Astrocyte (in vitro differentiated cells and primary cell): ENCODE data around the gene UBE2E2. TPM values are rescaled to one million over a fixed set of nuclear protein-coding genes. Genes with fewer than 3 reads are reported as not detected.

Experiments used
- DNase-seq: peaks from one replicate; pipeline ENCODE4 v3.0.0-alpha.2; 2010; ENCODE audit warnings: low read depth
- FAIRE-seq: peaks from 2 replicates; lab custom pipeline; 2011; peaks lifted over from hg19 to GRCh38; lab: Jason Lieb, UNC
- H2AFZ ChIP-seq: 2 replicates; pipeline ENCODE4 v1.6.0; 2012; ENCODE audit warnings: low read depth, low read length, inconsistent platforms
- H3K27ac ChIP-seq: 2 replicates; pipeline ENCODE4 v1.5.1; 2011; ENCODE audit warnings: low read depth, low read length, inconsistent platforms
- H3K27me3 ChIP-seq: 2 replicates; pipeline ENCODE4 v1.6.0; 2011; ENCODE audit warnings: low read length, inconsistent platforms; ENCODE audit not compliant: insufficient read depth
- H3K36me3 ChIP-seq: 2 replicates; pipeline ENCODE4 v1.5.1; 2011; ENCODE audit warnings: low read length, inconsistent platforms; ENCODE audit not compliant: insufficient read depth
- H3K4me1 ChIP-seq: 2 replicates; pipeline ENCODE4 v1.5.1; 2011; ENCODE audit warnings: low read length, inconsistent platforms; ENCODE audit not compliant: insufficient read depth
- H3K4me2 ChIP-seq: 2 replicates; pipeline ENCODE4 v1.6.0; 2012; ENCODE audit warnings: low read length, inconsistent platforms
- H3K4me3 ChIP-seq: 2 replicates; pipeline ENCODE4 v1.5.1; 2011; ENCODE audit warnings: low read depth, mild to moderate bottlenecking, low read length, inconsistent platforms; ENCODE audit not compliant: insufficient read depth
- H3K79me2 ChIP-seq: 2 replicates; pipeline ENCODE4 v1.6.0; 2012; ENCODE audit warnings: mild to moderate bottlenecking, low read length, inconsistent platforms; ENCODE audit not compliant: insufficient read depth
- H3K9ac ChIP-seq: 2 replicates; pipeline ENCODE4 v1.6.0; 2012; ENCODE audit warnings: mild to moderate bottlenecking, low read length, inconsistent platforms
- H3K9me3 ChIP-seq: 2 replicates; pipeline ENCODE4 v1.5.1; 2012; ENCODE audit warnings: low read depth, mild to moderate bottlenecking, low read length, inconsistent platforms; ENCODE audit not compliant: insufficient read depth
- H4K20me1 ChIP-seq: 2 replicates; pipeline ENCODE4 v1.6.0; 2012; ENCODE audit warnings: low read length, inconsistent platforms; ENCODE audit not compliant: insufficient read depth
- H3K27ac Mint-ChIP-seq: one replicate; pipeline ENCODE4 v1.8.0; 2021; ENCODE audit warnings: mild to moderate bottlenecking, mixed read lengths; ENCODE audit not compliant: unreplicated experiment
- H3K27me3 Mint-ChIP-seq: one replicate; pipeline ENCODE4 v1.8.0; 2021; ENCODE audit warnings: low read depth, mixed read lengths; ENCODE audit not compliant: unreplicated experiment
- H3K36me3 Mint-ChIP-seq: one replicate; pipeline ENCODE4 v1.8.0; 2021; ENCODE audit warnings: low read depth, mixed read lengths; ENCODE audit not compliant: unreplicated experiment
- H3K4me1 Mint-ChIP-seq: one replicate; pipeline ENCODE4 v1.8.0; 2021; ENCODE audit warnings: low read depth, mixed read lengths; ENCODE audit not compliant: unreplicated experiment
- H3K4me3 Mint-ChIP-seq: one replicate; pipeline ENCODE4 v1.8.0; 2021; ENCODE audit warnings: mild to moderate bottlenecking, moderate library complexity, mixed read lengths; ENCODE audit not compliant: unreplicated experiment
- H3K9me3 Mint-ChIP-seq: one replicate; pipeline ENCODE4 v1.8.0; 2021; ENCODE audit warnings: mild to moderate bottlenecking, mixed read lengths; ENCODE audit not compliant: unreplicated experiment
- EZH2 ChIP-seq: IDR thresholded peaks from 2 replicates; pipeline ENCODE4 v1.6.1; 2012; ENCODE audit warnings: mild to moderate bottlenecking, low read length, inconsistent platforms; ENCODE audit not compliant: insufficient read depth
- total RNA-seq: library from RNA; stranded (reverse); gene quantifications from 2 replicates; pipeline ENCODE4 v1.2.1, GENCODE V29; 2021
- TF ChIP-seq, protein P1 (sequence below): IDR thresholded peaks from 2 replicates; pipeline ENCODE4 v1.5.1; 2011; ENCODE audit warnings: low read depth, mild to moderate bottlenecking, inconsistent platforms, low read length, moderate library complexity; ENCODE audit not compliant: insufficient read depth

Gene UBE2E2
- total RNA-seq, 1 donor from 2014 or later, result 89.8 TPM

DNA sequence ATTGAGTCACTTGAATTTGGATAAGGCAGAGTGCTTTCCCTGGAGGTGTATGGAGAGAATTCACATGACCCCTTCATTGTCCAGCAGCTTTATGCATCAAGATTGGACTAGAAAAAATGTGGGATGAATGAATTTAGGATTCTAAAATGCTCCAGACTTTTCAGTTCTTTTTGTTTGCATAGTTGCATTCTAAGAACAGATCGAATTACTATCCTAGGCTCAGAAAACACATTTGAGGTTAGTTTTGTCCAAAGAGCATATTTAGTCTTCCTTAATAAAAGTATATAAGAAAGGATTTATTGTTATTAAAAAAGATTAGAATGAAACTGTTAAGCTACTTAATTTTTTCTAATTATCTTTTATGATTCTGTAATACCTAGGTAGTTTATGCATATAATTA lies 127.4 kb downstream of the UBE2E2 start:
- H3K4me1 ChIP-seq, result peaks cover under 1% of the 10 kb centered on the region
- peaks cover 2% of the 10 kb centered on the region for H3K4me1 Mint-ChIP-seq
- DNase-seq (no peak), FAIRE-seq (no peak)
- no peak overlapping the region for H3K4me2 ChIP-seq
- no peak overlapping the region for H3K4me3 ChIP-seq
- H3K79me2 ChIP-seq, result peaks cover 10% of the 10 kb centered on the region
- H3K4me3 Mint-ChIP-seq, result no peak overlapping the region
- H3K36me3 ChIP-seq, result no peaks in the 10 kb centered on the region
- no peaks in the 10 kb centered on the region for H3K27me3 ChIP-seq
- H4K20me1 ChIP-seq, result peaks cover 32% of the 10 kb centered on the region
- H3K9me3 Mint-ChIP-seq, result no peaks in the 10 kb centered on the region
- H3K36me3 Mint-ChIP-seq, result no peaks in the 10 kb centered on the region
- no peak overlapping the region for H3K27ac Mint-ChIP-seq
- H3K27ac ChIP-seq, result no peak overlapping the region
- H3K9ac ChIP-seq, result no peak overlapping the region
- H3K9me3 ChIP-seq, result no peaks in the 10 kb centered on the region
- no peak for TF ChIP-seq EZH2
- TF ChIP-seq, protein P1, sequence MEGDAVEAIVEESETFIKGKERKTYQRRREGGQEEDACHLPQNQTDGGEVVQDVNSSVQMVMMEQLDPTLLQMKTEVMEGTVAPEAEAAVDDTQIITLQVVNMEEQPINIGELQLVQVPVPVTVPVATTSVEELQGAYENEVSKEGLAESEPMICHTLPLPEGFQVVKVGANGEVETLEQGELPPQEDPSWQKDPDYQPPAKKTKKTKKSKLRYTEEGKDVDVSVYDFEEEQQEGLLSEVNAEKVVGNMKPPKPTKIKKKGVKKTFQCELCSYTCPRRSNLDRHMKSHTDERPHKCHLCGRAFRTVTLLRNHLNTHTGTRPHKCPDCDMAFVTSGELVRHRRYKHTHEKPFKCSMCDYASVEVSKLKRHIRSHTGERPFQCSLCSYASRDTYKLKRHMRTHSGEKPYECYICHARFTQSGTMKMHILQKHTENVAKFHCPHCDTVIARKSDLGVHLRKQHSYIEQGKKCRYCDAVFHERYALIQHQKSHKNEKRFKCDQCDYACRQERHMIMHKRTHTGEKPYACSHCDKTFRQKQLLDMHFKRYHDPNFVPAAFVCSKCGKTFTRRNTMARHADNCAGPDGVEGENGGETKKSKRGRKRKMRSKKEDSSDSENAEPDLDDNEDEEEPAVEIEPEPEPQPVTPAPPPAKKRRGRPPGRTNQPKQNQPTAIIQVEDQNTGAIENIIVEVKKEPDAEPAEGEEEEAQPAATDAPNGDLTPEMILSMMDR, result no peak
- H2AFZ ChIP-seq, result no peak overlapping the region
- H3K27me3 Mint-ChIP-seq, result no peaks in the 10 kb centered on the region

DNA sequence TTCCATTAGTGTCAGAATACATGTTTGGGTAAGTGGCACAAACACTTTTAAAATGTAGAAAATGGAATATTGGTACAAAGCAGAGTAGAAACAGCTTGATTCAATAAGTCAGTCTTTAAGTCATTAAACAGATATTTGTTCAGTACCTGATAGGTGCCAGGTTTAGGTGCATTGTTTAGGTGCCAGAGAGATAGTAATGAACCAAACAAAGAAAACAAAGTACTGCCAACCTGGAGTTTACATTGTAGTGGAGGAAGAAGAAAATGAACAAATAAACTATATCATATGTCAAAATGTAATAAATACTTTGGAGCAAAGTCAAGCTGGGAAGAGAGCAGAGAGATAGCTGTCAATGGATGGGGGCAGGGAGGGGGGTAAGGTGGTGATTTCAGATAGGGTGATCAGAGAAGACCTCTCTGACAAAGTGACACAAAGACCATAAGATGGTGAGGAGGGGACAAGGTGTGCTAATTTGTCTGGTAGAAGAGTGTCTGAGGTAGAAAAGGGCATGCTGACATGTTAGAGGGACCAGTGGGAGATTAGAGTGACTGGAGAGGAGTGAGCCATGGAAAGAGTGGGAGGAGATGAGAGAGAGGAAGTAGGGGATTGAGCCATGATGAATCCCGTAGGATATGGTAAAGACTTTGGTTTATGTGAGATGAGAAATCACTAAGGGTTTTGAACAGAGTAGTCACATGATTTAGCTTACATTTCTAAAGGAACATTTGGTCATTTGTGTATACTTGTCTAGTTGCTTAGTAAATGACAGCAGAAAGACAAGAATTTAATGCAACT lies 128.2 kb downstream of the UBE2E2 start:
- H3K27ac Mint-ChIP-seq, result no peak overlapping the region
- H3K79me2 ChIP-seq, result peaks cover 10% of the 10 kb centered on the region
- no peak for FAIRE-seq

More for the DNA sequence above, 128.2 kb downstream of the UBE2E2 start:
- TF ChIP-seq, protein P1, result no peak
- no peak for TF ChIP-seq EZH2
- no peak overlapping the region for H2AFZ ChIP-seq
- DNase-seq, result no peak
- no peak overlapping the region for H3K4me3 ChIP-seq
- H3K27me3 ChIP-seq, result no peaks in the 10 kb centered on the region
- no peaks in the 10 kb centered on the region for H3K9me3 ChIP-seq
- Mint-ChIP-seq H3K9me3 (no peaks in the 10 kb centered on the region), H3K27me3 (no peaks in the 10 kb centered on the region), H3K4me3 (no peak overlapping the region), H3K36me3 (no peaks in the 10 kb centered on the region), H3K4me1 (no peaks in the 10 kb centered on the region)
- H3K27ac ChIP-seq, result no peak overlapping the region
- H3K4me2 ChIP-seq, result no peak overlapping the region
- no peak overlapping the region for H3K9ac ChIP-seq
- H4K20me1 ChIP-seq, result peaks cover 32% of the 10 kb centered on the region
- H3K4me1 ChIP-seq, result no peaks in the 10 kb centered on the region
- H3K36me3 ChIP-seq, result no peaks in the 10 kb centered on the region
